Measurements from ENCODE around the gene SALL1. TPM values are rescaled to one million over a fixed set of nuclear protein-coding genes. Genes with fewer than 3 reads are reported as not detected.

The SALL1 gene
- total and polyA plus RNA-seq, 2 of the 8 experiments (the other 6 are each of a cell fraction or from before 2014, with no cell fraction given) = 33.7 to 56.8 TPM

GRCh38 chr16:51138178-51138577, 12.9 kb downstream of the SALL1 start:
- peaks cover 4 to 58% of the 10 kb centered on the region in 2 experiments for H3K79me2 ChIP-seq (ENCODE audit: control insufficient read depth in 1 of 2, insufficient read depth in 2 of 2, low read length in 2 of 2)
- no peaks in the 10 kb centered on the region; a peak in 1 of 4 replicates for H3K9me3 ChIP-seq (ENCODE audit: insufficient read depth in 2 of 2, low read depth in 1 of 2, low read length in 1 of 2)
- POLR2A ChIA-PET (ENCODE audit: partially characterized antibody) = no interaction called here
- no peak overlapping the region for H2AFZ ChIP-seq (ENCODE audit: low read length)
- no peak overlapping the region for H4K5ac ChIP-seq (ENCODE audit: insufficient read length, low read depth, low read length)
- peaks cover 22 to 34% of the 10 kb centered on the region in 2 experiments for H4K20me1 ChIP-seq (replicated peaks in 1 of 2; ENCODE audit: control insufficient read depth in 1 of 2, insufficient read depth in 2 of 2, low read length in 2 of 2)
- peaks cover 11% of the 10 kb centered on the region for H3K23me2 ChIP-seq (ENCODE audit: low read depth, low read length)
- peaks cover 27 to 80% (median 51%) of the 10 kb centered on the region in 4 experiments for H3K36me3 ChIP-seq (ENCODE audit: control insufficient read depth in 2 of 4, insufficient read depth in 4 of 4, low read length in 3 of 4)
- H2BK20ac ChIP-seq (ENCODE audit: low read length) = no peak overlapping the region
- H2BK120ac ChIP-seq (replicated peaks; ENCODE audit: low read depth, low read length) = no peak overlapping the region
- peak in 1 of 2 experiments; percentile 20 for DNase-seq (ENCODE audit: low read depth in 1 of 2, low spot score in 2 of 2)
- peaks cover 19% of the 10 kb centered on the region; the same call in 1 of the 2 replicates for H3K79me1 ChIP-seq (ENCODE audit: low read depth, low read length)
- H3K23ac ChIP-seq (ENCODE audit: insufficient read length) = no peak overlapping the region
- no peak overlapping the region for H3K9ac ChIP-seq (replicated peaks in 1 of 4; ENCODE audit: extremely low read depth in 1 of 4, low read depth in 3 of 4, low read length in 3 of 4)
- no peak overlapping the region for H4K8ac ChIP-seq (ENCODE audit: extremely low read depth, insufficient read depth, low read length)
- H4K91ac ChIP-seq (replicated peaks; ENCODE audit: insufficient read length, low read length) = no peak overlapping the region
- H3K4me2 ChIP-seq (ENCODE audit: insufficient read depth in 1 of 2, low read depth in 2 of 2, low read length in 2 of 2) = no peak overlapping the region
- H3K14ac ChIP-seq (ENCODE audit: insufficient read length) = no peak overlapping the region
- no peak overlapping the region for H3K27ac ChIP-seq (ENCODE audit: low read depth, low read length)
- H3K4me1 ChIP-seq (replicated peaks in 1 of 4; ENCODE audit: control insufficient read depth in 3 of 4, insufficient read depth in 4 of 4, low read length in 3 of 4) = peaks cover 0 to 2% (median under 1%) of the 10 kb centered on the region in 4 experiments; a peak in 3 of 7 replicates
- H3K4me3 ChIP-seq (ENCODE audit: extremely low read depth in 1 of 4, insufficient read depth in 2 of 4, low read depth in 3 of 4, low read length in 4 of 4) = no peak overlapping the region
- H3K27me3 ChIP-seq (replicated peaks in 1 of 4; ENCODE audit: control insufficient read depth in 3 of 4, extremely low read depth in 1 of 4, insufficient read depth in 3 of 4, low read length in 3 of 4) = no peaks in the 10 kb centered on the region
- no peak overlapping the region for H2BK12ac ChIP-seq (ENCODE audit: low read depth, low read length)
- no peak overlapping the region for H3K56ac ChIP-seq (replicated peaks; ENCODE audit: insufficient read length, low read depth, low read length)
- TF ChIP-seq CTCF (IDR thresholded peaks at IDR 0.05; ENCODE audit: control extremely low read depth in 1 of 3, insufficient read depth in 1 of 3, low read depth in 1 of 3, low read length in 3 of 3) (peak in 1 of 3 experiments; percentile 1; a peak in 1 of 4 replicates), PHF8 (conservative IDR thresholded peaks at IDR 0.05; ENCODE audit: low read depth, low read length) (no peak), RXRA (IDR thresholded peaks at IDR 0.05; ENCODE audit: insufficient read depth, low read depth, low read length) (no peak), BACH1 (IDR thresholded peaks at IDR 0.05; ENCODE audit: low read length) (no peak)
- no peak overlapping the region for H2BK15ac ChIP-seq (ENCODE audit: low read length)
- CTCF ChIA-PET (ENCODE audit: partially characterized antibody) = interaction anchor here (0.8 to 1.5 kb wide), 2 partner anchors 13 to 843 kb away, joined by 3 read pairs; no protein-coding TSS in a partner anchor
- H3K4ac ChIP-seq (replicated peaks; ENCODE audit: insufficient read length, low read depth, low read length) = no peak overlapping the region
- no peak overlapping the region for H2BK5ac ChIP-seq (ENCODE audit: low read depth, low read length)
- FAIRE-seq = no peak
- WGBS, 2 experiments (ENCODE audit: extremely low coverage in 1 of 2, insufficient coverage in 1 of 2, insufficient read length in 1 of 2, insufficient replicate concordance in 2 of 2, low coverage in 1 of 2, low lambda C conversion rate in 2 of 2, missing lambda C conversion rate in 1 of 2) = 88% methylated on average over 10 of the region's 10 CpGs; no CpG with 5 or more reads in 1 of the 2 experiments
- no peak overlapping the region for H3K18ac ChIP-seq (ENCODE audit: extremely low read depth, low read length)
- no peak overlapping the region for H2AK5ac ChIP-seq (ENCODE audit: low read depth, low read length)

Data from H1 (cell line).